Coronary artery (tissue), 2 donors: ENCODE results near the gene MMP21.

Source experiments
- DNase-seq: peaks from one replicate; pipeline ENCODE4 v3.0.0-alpha.2; 2017; ENCODE audit warnings: low spot score
- H3K27ac ChIP-seq, 2 donors: fragments of 200-600 bp; sonication (generic); one replicate each; pipeline ENCODE4 v1.5.1; 2016 to 2019
- H3K4me3 ChIP-seq: fragments of 200-600 bp; sonication (generic); 2 replicates; pipeline ENCODE4 v1.5.1; 2016; ENCODE audit warnings: mild to moderate bottlenecking, moderate library complexity
- TF ChIP-seq, protein P1 (sequence below): fragments of 200-600 bp; sonication (generic); IDR thresholded peaks from one replicate; pipeline ENCODE4 v1.5.1; 2019; ENCODE audit warnings: antibody characterized with exemption

Gene MMP21

DNA sequence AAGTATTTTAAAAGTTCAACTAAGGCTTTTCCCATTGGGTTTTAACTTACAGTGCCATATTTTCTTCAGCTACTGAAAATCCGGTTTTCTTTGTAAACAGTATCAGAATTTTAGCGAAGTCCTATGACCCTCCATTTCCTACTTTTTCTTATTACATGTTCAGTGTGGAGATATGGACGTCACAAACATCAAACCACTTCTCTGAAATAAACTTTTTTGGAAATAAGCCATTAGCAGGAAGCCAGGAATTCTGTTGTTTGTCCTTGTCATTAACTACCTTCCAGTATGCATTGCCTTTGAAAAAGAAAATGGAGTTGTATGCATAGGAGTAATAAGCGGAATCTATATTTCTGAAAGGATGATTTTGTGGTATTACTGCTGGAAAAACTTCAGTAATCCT lies 9.1 kb downstream of the MMP21 start:
- H3K4me3 ChIP-seq, result no peak overlapping the region
- no peak for DNase-seq
- H3K27ac ChIP-seq, result no peak overlapping the region
- TF ChIP-seq, protein P1, sequence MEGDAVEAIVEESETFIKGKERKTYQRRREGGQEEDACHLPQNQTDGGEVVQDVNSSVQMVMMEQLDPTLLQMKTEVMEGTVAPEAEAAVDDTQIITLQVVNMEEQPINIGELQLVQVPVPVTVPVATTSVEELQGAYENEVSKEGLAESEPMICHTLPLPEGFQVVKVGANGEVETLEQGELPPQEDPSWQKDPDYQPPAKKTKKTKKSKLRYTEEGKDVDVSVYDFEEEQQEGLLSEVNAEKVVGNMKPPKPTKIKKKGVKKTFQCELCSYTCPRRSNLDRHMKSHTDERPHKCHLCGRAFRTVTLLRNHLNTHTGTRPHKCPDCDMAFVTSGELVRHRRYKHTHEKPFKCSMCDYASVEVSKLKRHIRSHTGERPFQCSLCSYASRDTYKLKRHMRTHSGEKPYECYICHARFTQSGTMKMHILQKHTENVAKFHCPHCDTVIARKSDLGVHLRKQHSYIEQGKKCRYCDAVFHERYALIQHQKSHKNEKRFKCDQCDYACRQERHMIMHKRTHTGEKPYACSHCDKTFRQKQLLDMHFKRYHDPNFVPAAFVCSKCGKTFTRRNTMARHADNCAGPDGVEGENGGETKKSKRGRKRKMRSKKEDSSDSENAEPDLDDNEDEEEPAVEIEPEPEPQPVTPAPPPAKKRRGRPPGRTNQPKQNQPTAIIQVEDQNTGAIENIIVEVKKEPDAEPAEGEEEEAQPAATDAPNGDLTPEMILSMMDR, result no peak

DNA sequence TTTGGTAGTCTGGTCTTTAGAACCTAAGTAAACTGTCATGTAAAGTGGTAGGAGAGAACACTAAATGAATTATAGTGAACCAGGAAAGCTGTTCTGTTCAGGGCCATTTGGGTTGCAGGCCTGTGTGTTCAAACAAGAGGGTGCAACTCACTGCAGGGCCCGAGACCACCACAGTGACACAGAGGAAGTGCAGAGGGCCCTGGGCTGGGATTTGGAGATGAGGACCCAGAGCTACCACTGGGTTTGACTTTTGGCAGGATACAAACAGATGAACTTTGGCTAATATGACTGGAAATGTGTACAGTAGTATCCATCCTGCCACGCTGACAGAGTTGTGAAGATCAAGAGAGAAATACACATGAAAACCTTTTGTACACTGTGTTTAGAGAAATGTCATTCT lies 9.8 kb downstream of the MMP21 start:
- TF ChIP-seq, protein P1, result no peak

DNA sequence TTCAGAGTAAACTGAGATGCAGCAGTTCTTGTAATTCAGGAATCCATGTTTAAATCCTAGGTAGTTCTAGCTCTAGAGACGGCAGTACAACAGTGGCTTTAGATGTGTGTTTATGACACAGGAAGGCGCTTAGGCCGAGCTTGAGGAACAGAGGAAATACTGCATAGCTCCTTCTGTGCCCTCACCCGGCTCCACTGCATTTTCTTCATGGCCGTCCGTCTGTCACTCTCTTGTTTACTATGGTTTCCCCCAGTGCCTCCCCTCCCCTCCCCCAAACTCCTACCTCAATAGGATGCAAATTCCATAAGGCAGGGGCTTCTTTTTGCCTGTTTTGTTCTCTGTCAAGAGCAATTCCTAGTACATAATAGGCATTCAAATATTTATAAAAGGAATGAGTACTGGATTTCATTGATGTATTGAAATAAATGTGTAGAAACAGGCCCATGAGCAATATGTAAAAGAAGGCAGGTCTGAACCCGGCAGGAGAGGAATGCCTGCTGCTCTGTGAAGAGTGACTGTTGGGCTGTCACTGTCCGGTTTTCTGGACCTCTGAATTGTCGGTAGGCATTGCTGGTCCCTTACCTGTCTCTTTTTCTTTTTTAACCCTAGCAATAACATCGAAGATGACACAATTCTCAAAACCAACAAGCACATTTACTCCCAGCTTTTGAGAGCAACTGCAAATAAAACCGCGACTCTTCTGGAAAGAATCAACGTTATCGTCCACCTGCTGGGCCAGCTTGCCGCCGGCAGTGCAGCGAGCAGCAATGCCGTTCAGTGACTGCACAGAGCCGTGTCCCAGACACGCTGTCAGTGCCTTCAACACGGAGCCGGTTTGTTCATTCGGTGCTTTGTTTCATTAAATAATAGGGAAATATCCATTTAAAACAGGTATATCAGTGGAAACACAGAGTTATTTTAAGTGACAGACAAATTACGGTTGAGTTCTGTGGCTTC lies 12.7 kb downstream of the MMP21 start:
- Histone ChIP-seq H3K4me3 (no peak overlapping the region), H3K27ac (no peak overlapping the region)
- DNase-seq, result no peak
- TF ChIP-seq, protein P1, result no peak

More for the DNA sequence above, 9.8 kb downstream of the MMP21 start:
- H3K27ac ChIP-seq, result no peak overlapping the region
- DNase-seq, result no peak
- no peak overlapping the region for H3K4me3 ChIP-seq

DNA sequence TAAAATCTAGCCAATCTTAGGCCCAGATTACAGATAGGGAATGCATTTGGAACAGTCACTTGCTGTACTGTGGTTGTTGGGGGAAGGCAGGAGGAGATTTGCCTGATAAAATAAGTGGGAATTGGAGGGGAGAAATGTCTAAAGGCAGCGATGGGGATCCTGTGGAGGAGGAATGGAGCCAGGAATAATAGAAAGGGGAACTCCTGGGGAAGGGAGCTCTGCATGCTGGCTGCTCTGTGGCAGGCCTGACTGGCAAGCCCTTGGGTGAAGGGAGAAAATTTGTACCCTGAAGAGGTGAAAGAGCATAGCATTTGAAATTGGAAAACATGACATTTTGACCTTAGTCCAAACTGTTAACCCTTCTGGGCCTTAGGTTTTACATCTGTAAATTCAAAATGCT lies 13.7 kb downstream of the MMP21 start:
- no peak overlapping the region for H3K27ac ChIP-seq
- no peak for DNase-seq
- TF ChIP-seq, protein P1, result no peak

DNA sequence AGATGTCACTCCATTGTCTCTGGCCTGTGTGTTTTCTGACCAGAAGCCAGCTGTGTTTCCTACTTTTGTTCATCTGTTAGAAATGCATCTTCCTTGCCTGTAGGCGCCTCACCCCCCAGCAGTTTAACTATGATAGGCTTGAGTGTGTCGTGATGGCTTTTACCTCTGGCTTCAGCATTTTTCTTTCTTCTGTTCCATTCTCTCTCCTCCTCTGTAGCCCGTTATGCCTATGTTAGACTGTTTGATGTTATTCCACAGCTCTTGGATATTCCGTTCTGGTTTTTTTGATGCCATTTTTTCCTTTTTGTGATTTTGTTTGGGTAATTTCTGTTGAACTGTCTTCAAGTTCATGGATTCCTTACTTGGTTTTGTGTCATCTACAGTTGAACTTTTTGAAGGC lies 17.9 kb downstream of the MMP21 start:
- DNase-seq, result no peak
- TF ChIP-seq, protein P1, result no peak
- H3K4me3 ChIP-seq, result no peak overlapping the region

More for the DNA sequence above, 13.7 kb downstream of the MMP21 start:
- H3K4me3 ChIP-seq, result no peak overlapping the region

DNA sequence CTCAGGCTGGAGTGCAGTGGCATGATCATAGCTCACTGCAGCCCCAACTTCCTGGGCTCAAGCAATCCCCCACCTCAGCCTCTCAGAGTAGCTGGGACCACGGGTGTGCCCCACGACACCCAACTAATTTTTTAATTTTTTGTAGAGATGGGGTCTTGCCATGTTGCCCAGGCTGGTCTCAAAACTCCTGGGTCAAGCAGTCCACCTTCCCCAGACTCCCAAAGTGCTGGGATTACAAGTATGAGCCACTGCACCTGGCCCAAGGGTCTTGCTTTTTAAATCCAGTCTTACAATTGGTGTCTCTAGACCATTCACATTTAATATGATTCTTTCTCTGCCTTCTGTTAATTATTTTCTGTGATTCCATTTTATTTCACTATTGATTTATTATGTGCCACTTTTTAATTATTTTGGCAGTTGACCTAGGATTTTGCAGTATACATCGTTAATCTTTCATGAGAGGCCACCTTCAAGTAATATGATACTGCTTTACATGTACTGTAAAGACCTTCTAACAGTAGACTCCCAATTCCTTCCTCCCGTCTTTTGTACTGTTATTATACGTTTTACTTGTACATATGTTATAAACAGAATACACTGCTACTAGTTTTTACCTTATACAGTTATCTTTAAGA lies 18.7 kb downstream of the MMP21 start:
- DNase-seq, result no peak
- Histone ChIP-seq H3K27ac (no peak overlapping the region), H3K4me3 (no peak overlapping the region)
- TF ChIP-seq, protein P1, result no peak

More for the DNA sequence above, 17.9 kb downstream of the MMP21 start:
- H3K27ac ChIP-seq, result no peak overlapping the region
